ENCODE results near the gene MAGI2.

The MAGI2 gene

GRCh38 chr7:78020136-78020873 is 1433.2 kb downstream of the MAGI2 start:
- peaks cover 3% of the 10 kb centered on the region for H3K4me1 ChIP-seq (ENCODE audit: control insufficient read depth, insufficient read depth, low read length)
- H3K36me3 ChIP-seq (ENCODE audit: control insufficient read depth in 2 of 2, insufficient read depth in 2 of 2, low read length in 2 of 2) = no peaks in the 10 kb centered on the region
- H3K9me3 ChIP-seq (ENCODE audit: control insufficient read depth in 2 of 2, low read length in 2 of 2) = no peaks in the 10 kb centered on the region
- peak overlapping the region; percentile 15 to 65 for H3K4me3 ChIP-seq (ENCODE audit: low read length in 2 of 2)
- H3K27ac ChIP-seq (ENCODE audit: low read length) = peak overlapping the region; percentile 94
- peak overlapping the region; percentile 56 to 69 for H3K9ac ChIP-seq (ENCODE audit: low read length in 2 of 2)
- H3K27me3 ChIP-seq (ENCODE audit: control insufficient read depth in 1 of 2, insufficient read depth in 2 of 2, low read length in 2 of 2) = no peaks in the 10 kb centered on the region

GRCh38 chr7:78019447-78020135 is 1433.9 kb downstream of the MAGI2 start:
- no peaks in the 10 kb centered on the region for H3K9me3 ChIP-seq (ENCODE audit: control insufficient read depth in 2 of 2, low read length in 2 of 2)
- H3K4me3 ChIP-seq (ENCODE audit: low read length in 2 of 2) = peak overlapping the region in 1 of 2 donors; percentile 73
- H3K36me3 ChIP-seq (ENCODE audit: control insufficient read depth in 2 of 2, insufficient read depth in 2 of 2, low read length in 2 of 2) = no peaks in the 10 kb centered on the region
- peak overlapping the region; percentile 56 to 65 for H3K9ac ChIP-seq (ENCODE audit: low read length in 2 of 2)
- peak overlapping the region; percentile 94 for H3K27ac ChIP-seq (ENCODE audit: low read length)
- H3K4me1 ChIP-seq (ENCODE audit: control insufficient read depth, insufficient read depth, low read length) = peaks cover 3% of the 10 kb centered on the region
- H3K27me3 ChIP-seq (ENCODE audit: control insufficient read depth in 1 of 2, insufficient read depth in 2 of 2, low read length in 2 of 2) = no peaks in the 10 kb centered on the region

GRCh38 chr7:78018641-78019446 is 1434.6 kb downstream of the MAGI2 start:
- no peaks in the 10 kb centered on the region for H3K27me3 ChIP-seq (ENCODE audit: control insufficient read depth in 1 of 2, insufficient read depth in 2 of 2, low read length in 2 of 2)
- H3K4me1 ChIP-seq (ENCODE audit: control insufficient read depth, insufficient read depth, low read length) = peaks cover 3% of the 10 kb centered on the region
- H3K27ac ChIP-seq (ENCODE audit: low read length) = peak overlapping the region; percentile 68
- H3K9ac ChIP-seq (ENCODE audit: low read length in 2 of 2) = peak overlapping the region; percentile 76 to 78
- no peaks in the 10 kb centered on the region for H3K9me3 ChIP-seq (ENCODE audit: control insufficient read depth in 2 of 2, low read length in 2 of 2)
- H3K4me3 ChIP-seq (ENCODE audit: low read length in 2 of 2) = peak overlapping the region; percentile 12 to 70
- H3K36me3 ChIP-seq (ENCODE audit: control insufficient read depth in 2 of 2, insufficient read depth in 2 of 2, low read length in 2 of 2) = no peaks in the 10 kb centered on the region

- Histone ChIP-seq H3K4me3 (ENCODE audit: low read length in 2 of 2) (no peak overlapping the region), H3K9ac (ENCODE audit: low read length in 2 of 2) (peak overlapping the region in 1 of 2 donors; percentile 23), H3K9me3 (ENCODE audit: control insufficient read depth in 2 of 2, low read length in 2 of 2) (no peaks in the 10 kb centered on the region), H3K27me3 (ENCODE audit: control insufficient read depth in 1 of 2, insufficient read depth in 2 of 2, low read length in 2 of 2) (no peaks in the 10 kb centered on the region), H3K4me1 (ENCODE audit: control insufficient read depth, insufficient read depth, low read length) (peaks cover 3% of the 10 kb centered on the region), H3K36me3 (ENCODE audit: control insufficient read depth in 2 of 2, insufficient read depth in 2 of 2, low read length in 2 of 2) (no peaks in the 10 kb centered on the region), H3K27ac (ENCODE audit: low read length) (no peak overlapping the region)
Measured at GRCh38 chr7:78017591-78018100, 1435.8 kb downstream of the MAGI2 start.

GRCh38 chr7:78015574-78016260 is 1437.8 kb downstream of the MAGI2 start:
- Histone ChIP-seq H3K27me3 (ENCODE audit: control insufficient read depth in 1 of 2, insufficient read depth in 2 of 2, low read length in 2 of 2) (no peaks in the 10 kb centered on the region), H3K27ac (ENCODE audit: low read length) (no peak overlapping the region), H3K36me3 (ENCODE audit: control insufficient read depth in 2 of 2, insufficient read depth in 2 of 2, low read length in 2 of 2) (no peaks in the 10 kb centered on the region), H3K9ac (ENCODE audit: low read length in 2 of 2) (no peak overlapping the region), H3K9me3 (ENCODE audit: control insufficient read depth in 2 of 2, low read length in 2 of 2) (no peaks in the 10 kb centered on the region), H3K4me3 (ENCODE audit: low read length in 2 of 2) (no peak overlapping the region), H3K4me1 (ENCODE audit: control insufficient read depth, insufficient read depth, low read length) (peaks cover 3% of the 10 kb centered on the region)

- Histone ChIP-seq H3K9ac (ENCODE audit: low read length in 2 of 2) (no peak overlapping the region), H3K4me3 (ENCODE audit: low read length in 2 of 2) (no peak overlapping the region), H3K9me3 (ENCODE audit: control insufficient read depth in 2 of 2, low read length in 2 of 2) (no peaks in the 10 kb centered on the region), H3K36me3 (ENCODE audit: control insufficient read depth in 2 of 2, insufficient read depth in 2 of 2, low read length in 2 of 2) (no peaks in the 10 kb centered on the region), H3K27ac (ENCODE audit: low read length) (no peak overlapping the region), H3K27me3 (ENCODE audit: control insufficient read depth in 1 of 2, insufficient read depth in 2 of 2, low read length in 2 of 2) (no peaks in the 10 kb centered on the region), H3K4me1 (ENCODE audit: control insufficient read depth, insufficient read depth, low read length) (no peaks in the 10 kb centered on the region)
Measured at GRCh38 chr7:78014401-78014800, 1439.1 kb downstream of the MAGI2 start.

- H3K4me1 ChIP-seq (ENCODE audit: control insufficient read depth, insufficient read depth, low read length) = no peaks in the 10 kb centered on the region
- H3K27me3 ChIP-seq (ENCODE audit: control insufficient read depth in 1 of 2, insufficient read depth in 2 of 2, low read length in 2 of 2) = no peaks in the 10 kb centered on the region
- no peak overlapping the region for H3K27ac ChIP-seq (ENCODE audit: low read length)
- H3K9me3 ChIP-seq (ENCODE audit: control insufficient read depth in 2 of 2, low read length in 2 of 2) = no peaks in the 10 kb centered on the region
- H3K36me3 ChIP-seq (ENCODE audit: control insufficient read depth in 2 of 2, insufficient read depth in 2 of 2, low read length in 2 of 2) = no peaks in the 10 kb centered on the region
- no peak overlapping the region for H3K4me3 ChIP-seq (ENCODE audit: low read length in 2 of 2)
- no peak overlapping the region for H3K9ac ChIP-seq (ENCODE audit: low read length in 2 of 2)
Measured at GRCh38 chr7:78013386-78013785, 1440.1 kb downstream of the MAGI2 start.

- no peaks in the 10 kb centered on the region for H3K4me1 ChIP-seq (ENCODE audit: control insufficient read depth, insufficient read depth, low read length)
- H3K9me3 ChIP-seq (ENCODE audit: control insufficient read depth in 2 of 2, low read length in 2 of 2) = no peaks in the 10 kb centered on the region
- H3K36me3 ChIP-seq (ENCODE audit: control insufficient read depth in 2 of 2, insufficient read depth in 2 of 2, low read length in 2 of 2) = no peaks in the 10 kb centered on the region
- no peak overlapping the region for H3K27ac ChIP-seq (ENCODE audit: low read length)
- no peak overlapping the region for H3K9ac ChIP-seq (ENCODE audit: low read length in 2 of 2)
- no peak overlapping the region for H3K4me3 ChIP-seq (ENCODE audit: low read length in 2 of 2)
- H3K27me3 ChIP-seq (ENCODE audit: control insufficient read depth in 1 of 2, insufficient read depth in 2 of 2, low read length in 2 of 2) = no peaks in the 10 kb centered on the region
Measured at GRCh38 chr7:78011642-78012041, 1441.8 kb downstream of the MAGI2 start.

GRCh38 chr7:78007231-78007630 is 1446.2 kb downstream of the MAGI2 start:
- Histone ChIP-seq H3K4me3 (ENCODE audit: low read length in 2 of 2) (no peak overlapping the region), H3K9ac (ENCODE audit: low read length in 2 of 2) (no peak overlapping the region), H3K27ac (ENCODE audit: low read length) (no peak overlapping the region), H3K4me1 (ENCODE audit: control insufficient read depth, insufficient read depth, low read length) (no peaks in the 10 kb centered on the region), H3K9me3 (ENCODE audit: control insufficient read depth in 2 of 2, low read length in 2 of 2) (no peaks in the 10 kb centered on the region), H3K27me3 (ENCODE audit: control insufficient read depth in 1 of 2, insufficient read depth in 2 of 2, low read length in 2 of 2) (no peaks in the 10 kb centered on the region), H3K36me3 (ENCODE audit: control insufficient read depth in 2 of 2, insufficient read depth in 2 of 2, low read length in 2 of 2) (no peaks in the 10 kb centered on the region)

GRCh38 chr7:78006063-78006755 is 1447.3 kb downstream of the MAGI2 start:
- Histone ChIP-seq H3K9ac (ENCODE audit: low read length in 2 of 2) (no peak overlapping the region), H3K4me3 (ENCODE audit: low read length in 2 of 2) (no peak overlapping the region), H3K27me3 (ENCODE audit: control insufficient read depth in 1 of 2, insufficient read depth in 2 of 2, low read length in 2 of 2) (no peaks in the 10 kb centered on the region), H3K27ac (ENCODE audit: low read length) (no peak overlapping the region), H3K36me3 (ENCODE audit: control insufficient read depth in 2 of 2, insufficient read depth in 2 of 2, low read length in 2 of 2) (no peaks in the 10 kb centered on the region), H3K9me3 (ENCODE audit: control insufficient read depth in 2 of 2, low read length in 2 of 2) (no peaks in the 10 kb centered on the region), H3K4me1 (ENCODE audit: control insufficient read depth, insufficient read depth, low read length) (no peaks in the 10 kb centered on the region)
